SK-N-SH treated with all-trans-retinoic acid at 6 μM for 48 hours (cell line): ENCODE data around the gene TPBG.

Experiments used
- ATAC-seq: fragments of 200-7000 bp; cut with Tn5 transposase; 3 replicates; pipeline ENCODE4 v1.9.1; 2020; ENCODE audit warnings: mild to moderate bottlenecking, moderate library complexity
- BACH2 ChIP-seq: fragments of 250-450 bp; sonication (Bioruptor Pico); IDR thresholded peaks from 2 replicates; pipeline ENCODE4 v1.9.0; 2021; ENCODE audit warnings: mild to moderate bottlenecking, borderline replicate concordance
- CSDC2 ChIP-seq: fragments of 250-450 bp; sonication (Bioruptor Pico); IDR thresholded peaks from 2 replicates; pipeline ENCODE4 v1.5.0; 2020; ENCODE audit warnings: mild to moderate bottlenecking, moderate library complexity
- ISL1 ChIP-seq: fragments of 250-450 bp; sonication (Bioruptor Pico); IDR thresholded peaks from 2 replicates; pipeline ENCODE4 v2.1.2; 2022; ENCODE audit warnings: mild to moderate bottlenecking, moderate library complexity
- OSR1 ChIP-seq: fragments of 250-450 bp; sonication (Bioruptor Pico); IDR thresholded peaks from 2 replicates; pipeline ENCODE4 v1.8.0; 2022; ENCODE audit warnings: moderate library complexity, mild to moderate bottlenecking, inconsistent platforms
- PPARA ChIP-seq: fragments of 250-450 bp; sonication (Bioruptor Pico); IDR thresholded peaks from 2 replicates; pipeline ENCODE4 v1.5.0; 2020; ENCODE audit warnings: mild to moderate bottlenecking, borderline replicate concordance
- SNAI2 ChIP-seq: fragments of 250-450 bp; sonication (Bioruptor Pico); IDR thresholded peaks from 2 replicates; pipeline ENCODE4 v1.5.0; 2020; ENCODE audit warnings: mild to moderate bottlenecking, moderate library complexity
- TCF4 ChIP-seq: fragments of 250-450 bp; sonication (Bioruptor Pico); IDR thresholded peaks from 2 replicates; pipeline ENCODE4 v1.8.0; 2021; ENCODE audit warnings: mild to moderate bottlenecking, moderate library complexity, borderline replicate concordance
- TOX ChIP-seq: fragments of 250-450 bp; sonication (Bioruptor Pico); IDR thresholded peaks from 2 replicates; pipeline ENCODE4 v1.8.0; 2021; ENCODE audit warnings: mild to moderate bottlenecking, moderate library complexity, borderline replicate concordance
- ZC3H10 ChIP-seq: fragments of 250-450 bp; sonication (Bioruptor Pico); IDR thresholded peaks from 2 replicates; pipeline ENCODE4 v1.5.1; 2021; ENCODE audit warnings: mild to moderate bottlenecking, moderate library complexity
- ZFP3 ChIP-seq: fragments of 250-450 bp; sonication (Bioruptor Pico); IDR thresholded peaks from 2 replicates; pipeline ENCODE4 v1.5.0; 2020; ENCODE audit warnings: mild to moderate bottlenecking, moderate library complexity
- ZFP30 ChIP-seq: fragments of 450-650 bp; formaldehyde crosslinking; IDR thresholded peaks from 2 replicates; pipeline ENCODE4 v1.5.0; 2022; ENCODE audit warnings: mild to moderate bottlenecking, moderate library complexity
- ZNF565 ChIP-seq: fragments of 450-650 bp; formaldehyde crosslinking; conservative IDR thresholded peaks from 2 replicates; pipeline ENCODE4 v1.5.0; 2020; ENCODE audit warnings: low read depth, mild to moderate bottlenecking, moderate library complexity
- ZNF70 ChIP-seq: fragments of 450-650 bp; formaldehyde crosslinking; IDR thresholded peaks from 2 replicates; pipeline ENCODE4 v1.5.0; 2020; ENCODE audit warnings: mild to moderate bottlenecking, moderate library complexity
- ZNF8 ChIP-seq: fragments of 450-650 bp; formaldehyde crosslinking; IDR thresholded peaks from 2 replicates; pipeline ENCODE4 v1.5.0; 2020; ENCODE audit warnings: mild to moderate bottlenecking, moderate library complexity
- TF ChIP-seq, protein P1 (sequence below): fragments of 250-450 bp; sonication (Bioruptor Pico); IDR thresholded peaks from 2 replicates; pipeline ENCODE4 v1.8.0; 2021; ENCODE audit warnings: low read depth, mild to moderate bottlenecking, moderate library complexity, borderline replicate concordance
- TF ChIP-seq, protein P2 (sequence below): fragments of 250-450 bp; sonication (Bioruptor Pico); IDR thresholded peaks from 2 replicates; pipeline ENCODE4 v1.5.0; 2020; ENCODE audit warnings: mild to moderate bottlenecking, moderate library complexity
- TF ChIP-seq, protein P3 (sequence below): fragments of 250-450 bp; sonication (Bioruptor Pico); IDR thresholded peaks from 2 replicates; pipeline ENCODE4 v1.8.0; 2020; ENCODE audit warnings: mild to moderate bottlenecking, moderate library complexity, borderline replicate concordance
- TF ChIP-seq, protein P4 (sequence below): fragments of 250-450 bp; sonication (Bioruptor Pico); IDR thresholded peaks from 2 replicates; pipeline ENCODE4 v1.5.1; 2020; ENCODE audit warnings: low read depth, mild to moderate bottlenecking, moderate library complexity

Gene TPBG

DNA sequence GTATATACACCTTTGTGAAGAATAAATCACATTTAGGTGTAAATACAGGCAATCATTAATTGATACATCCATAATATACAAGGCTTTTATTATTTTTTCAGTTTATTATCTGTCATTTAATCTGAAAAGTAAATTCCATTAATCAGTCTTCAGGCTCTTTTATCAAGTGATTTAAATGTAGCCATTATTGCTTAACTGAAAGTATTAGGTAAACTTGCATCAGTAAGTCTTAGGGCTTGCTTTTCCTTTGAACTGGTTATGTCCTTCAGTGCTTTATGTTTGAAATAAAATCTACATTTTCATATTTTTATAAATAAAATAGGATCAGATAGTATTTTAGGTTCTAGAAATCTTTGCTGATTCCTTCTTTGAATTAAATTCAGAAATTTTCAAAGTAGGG is 4.1 kb downstream of the TPBG start:
- TF ChIP-seq, protein P1, sequence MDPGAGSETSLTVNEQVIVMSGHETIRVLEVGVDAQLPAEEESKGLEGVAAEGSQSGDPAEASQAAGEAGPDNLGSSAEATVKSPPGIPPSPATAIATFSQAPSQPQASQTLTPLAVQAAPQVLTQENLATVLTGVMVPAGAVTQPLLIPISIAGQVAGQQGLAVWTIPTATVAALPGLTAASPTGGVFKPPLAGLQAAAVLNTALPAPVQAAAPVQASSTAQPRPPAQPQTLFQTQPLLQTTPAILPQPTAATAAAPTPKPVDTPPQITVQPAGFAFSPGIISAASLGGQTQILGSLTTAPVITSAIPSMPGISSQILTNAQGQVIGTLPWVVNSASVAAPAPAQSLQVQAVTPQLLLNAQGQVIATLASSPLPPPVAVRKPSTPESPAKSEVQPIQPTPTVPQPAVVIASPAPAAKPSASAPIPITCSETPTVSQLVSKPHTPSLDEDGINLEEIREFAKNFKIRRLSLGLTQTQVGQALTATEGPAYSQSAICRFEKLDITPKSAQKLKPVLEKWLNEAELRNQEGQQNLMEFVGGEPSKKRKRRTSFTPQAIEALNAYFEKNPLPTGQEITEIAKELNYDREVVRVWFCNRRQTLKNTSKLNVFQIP (CRISPR knock-in tag): no peak
- TF ChIP-seq ZNF8 (CRISPR knock-in tag) (no peak), SNAI2 (CRISPR knock-in tag) (no peak), ZFP30 (CRISPR knock-in tag) (no peak), ZNF70 (no peak), ISL1 (CRISPR knock-in tag) (no peak), TCF4 (no peak)
- TF ChIP-seq, protein P2, sequence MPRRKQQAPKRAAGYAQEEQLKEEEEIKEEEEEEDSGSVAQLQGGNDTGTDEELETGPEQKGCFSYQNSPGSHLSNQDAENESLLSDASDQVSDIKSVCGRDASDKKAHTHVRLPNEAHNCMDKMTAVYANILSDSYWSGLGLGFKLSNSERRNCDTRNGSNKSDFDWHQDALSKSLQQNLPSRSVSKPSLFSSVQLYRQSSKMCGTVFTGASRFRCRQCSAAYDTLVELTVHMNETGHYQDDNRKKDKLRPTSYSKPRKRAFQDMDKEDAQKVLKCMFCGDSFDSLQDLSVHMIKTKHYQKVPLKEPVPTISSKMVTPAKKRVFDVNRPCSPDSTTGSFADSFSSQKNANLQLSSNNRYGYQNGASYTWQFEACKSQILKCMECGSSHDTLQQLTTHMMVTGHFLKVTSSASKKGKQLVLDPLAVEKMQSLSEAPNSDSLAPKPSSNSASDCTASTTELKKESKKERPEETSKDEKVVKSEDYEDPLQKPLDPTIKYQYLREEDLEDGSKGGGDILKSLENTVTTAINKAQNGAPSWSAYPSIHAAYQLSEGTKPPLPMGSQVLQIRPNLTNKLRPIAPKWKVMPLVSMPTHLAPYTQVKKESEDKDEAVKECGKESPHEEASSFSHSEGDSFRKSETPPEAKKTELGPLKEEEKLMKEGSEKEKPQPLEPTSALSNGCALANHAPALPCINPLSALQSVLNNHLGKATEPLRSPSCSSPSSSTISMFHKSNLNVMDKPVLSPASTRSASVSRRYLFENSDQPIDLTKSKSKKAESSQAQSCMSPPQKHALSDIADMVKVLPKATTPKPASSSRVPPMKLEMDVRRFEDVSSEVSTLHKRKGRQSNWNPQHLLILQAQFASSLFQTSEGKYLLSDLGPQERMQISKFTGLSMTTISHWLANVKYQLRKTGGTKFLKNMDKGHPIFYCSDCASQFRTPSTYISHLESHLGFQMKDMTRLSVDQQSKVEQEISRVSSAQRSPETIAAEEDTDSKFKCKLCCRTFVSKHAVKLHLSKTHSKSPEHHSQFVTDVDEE: no peak
- ATAC-seq: no peak

DNA sequence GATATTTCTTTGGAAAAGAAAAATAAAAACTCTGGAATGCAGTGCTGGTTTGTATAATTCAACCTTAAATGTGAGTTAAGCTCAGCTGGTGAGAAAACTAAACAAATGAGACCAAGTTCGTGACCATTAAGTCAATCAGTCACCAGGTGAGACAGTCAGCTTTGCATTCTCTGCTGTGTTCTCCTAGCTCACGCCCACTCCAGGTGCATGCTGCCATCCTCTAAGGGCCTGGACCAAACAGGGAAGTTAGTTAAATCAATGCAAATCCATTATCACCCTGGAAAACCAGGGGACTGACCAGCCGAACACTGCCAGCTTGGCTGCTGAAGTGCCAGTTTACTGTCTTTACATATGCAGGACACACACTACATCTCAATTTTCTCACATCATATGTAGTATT is 7.2 kb downstream of the TPBG start:
- TF ChIP-seq ZC3H10 (CRISPR knock-in tag): no peak
- TF ChIP-seq ZNF70: no peak
- no peak for TF ChIP-seq OSR1 (CRISPR knock-in tag)
- TF ChIP-seq ZFP3 (CRISPR knock-in tag): no peak
- TF ChIP-seq, protein P3, sequence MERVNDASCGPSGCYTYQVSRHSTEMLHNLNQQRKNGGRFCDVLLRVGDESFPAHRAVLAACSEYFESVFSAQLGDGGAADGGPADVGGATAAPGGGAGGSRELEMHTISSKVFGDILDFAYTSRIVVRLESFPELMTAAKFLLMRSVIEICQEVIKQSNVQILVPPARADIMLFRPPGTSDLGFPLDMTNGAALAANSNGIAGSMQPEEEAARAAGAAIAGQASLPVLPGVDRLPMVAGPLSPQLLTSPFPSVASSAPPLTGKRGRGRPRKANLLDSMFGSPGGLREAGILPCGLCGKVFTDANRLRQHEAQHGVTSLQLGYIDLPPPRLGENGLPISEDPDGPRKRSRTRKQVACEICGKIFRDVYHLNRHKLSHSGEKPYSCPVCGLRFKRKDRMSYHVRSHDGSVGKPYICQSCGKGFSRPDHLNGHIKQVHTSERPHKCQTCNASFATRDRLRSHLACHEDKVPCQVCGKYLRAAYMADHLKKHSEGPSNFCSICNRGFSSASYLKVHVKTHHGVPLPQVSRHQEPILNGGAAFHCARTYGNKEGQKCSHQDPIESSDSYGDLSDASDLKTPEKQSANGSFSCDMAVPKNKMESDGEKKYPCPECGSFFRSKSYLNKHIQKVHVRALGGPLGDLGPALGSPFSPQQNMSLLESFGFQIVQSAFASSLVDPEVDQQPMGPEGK (CRISPR knock-in tag): no peak
- TF ChIP-seq ZFP30 (CRISPR knock-in tag): no peak
- TF ChIP-seq TOX (CRISPR knock-in tag): no peak
- TF ChIP-seq PPARA: no peak
- TF ChIP-seq, protein P1 (CRISPR knock-in tag): no peak
- TF ChIP-seq, protein P4, sequence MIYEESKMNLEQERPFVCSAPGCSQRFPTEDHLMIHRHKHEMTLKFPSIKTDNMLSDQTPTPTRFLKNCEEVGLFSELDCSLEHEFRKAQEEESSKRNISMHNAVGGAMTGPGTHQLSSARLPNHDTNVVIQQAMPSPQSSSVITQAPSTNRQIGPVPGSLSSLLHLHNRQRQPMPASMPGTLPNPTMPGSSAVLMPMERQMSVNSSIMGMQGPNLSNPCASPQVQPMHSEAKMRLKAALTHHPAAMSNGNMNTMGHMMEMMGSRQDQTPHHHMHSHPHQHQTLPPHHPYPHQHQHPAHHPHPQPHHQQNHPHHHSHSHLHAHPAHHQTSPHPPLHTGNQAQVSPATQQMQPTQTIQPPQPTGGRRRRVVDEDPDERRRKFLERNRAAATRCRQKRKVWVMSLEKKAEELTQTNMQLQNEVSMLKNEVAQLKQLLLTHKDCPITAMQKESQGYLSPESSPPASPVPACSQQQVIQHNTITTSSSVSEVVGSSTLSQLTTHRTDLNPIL: no peak
- TF ChIP-seq SNAI2 (CRISPR knock-in tag): no peak
- ATAC-seq: no peak; the same call in 1 of the 3 replicates

DNA sequence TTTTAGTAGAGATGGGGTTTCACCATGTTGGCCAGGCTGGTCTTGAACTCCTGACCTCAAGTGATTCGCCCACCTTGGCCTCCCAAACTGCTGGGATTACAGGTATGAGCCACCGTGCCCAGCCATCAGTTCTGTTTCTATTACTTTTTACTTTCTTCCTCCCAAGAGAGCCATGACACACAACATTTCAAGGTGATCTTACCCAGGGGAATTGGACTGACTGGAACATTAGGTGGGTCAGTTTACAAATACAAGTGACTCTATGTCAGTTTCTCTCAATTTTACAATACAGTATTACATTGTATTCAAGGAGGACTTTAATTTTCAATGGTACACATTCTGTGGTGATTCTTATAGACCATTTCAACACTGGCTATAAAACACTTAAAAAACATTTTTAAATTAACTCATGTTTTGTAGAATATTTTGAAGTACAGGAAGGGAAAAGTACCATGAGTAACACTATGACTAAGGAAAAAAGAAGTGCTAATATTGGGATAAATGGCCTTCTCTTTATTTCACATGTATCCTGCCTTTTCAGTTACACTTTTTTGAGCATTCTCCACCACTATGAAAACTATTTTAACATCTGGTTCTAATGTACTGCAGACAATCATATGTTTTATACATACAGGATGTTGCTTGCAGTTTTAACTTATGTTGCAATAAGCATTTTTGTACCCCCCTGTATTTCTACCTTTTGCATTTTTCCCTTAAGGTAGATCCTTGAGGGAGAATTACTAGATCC is 8.4 kb downstream of the TPBG start:
- TF ChIP-seq BACH2 (CRISPR knock-in tag) (no peak), ZNF8 (CRISPR knock-in tag) (no peak), ZNF565 (CRISPR knock-in tag) (no peak), PPARA (no peak), CSDC2 (CRISPR knock-in tag) (no peak), TCF4 (no peak)
- TF ChIP-seq, protein P1 (CRISPR knock-in tag): no peak
- TF ChIP-seq, protein P2: no peak
- ATAC-seq: peak; percentile 50
